GM12865 (cell line): ENCODE results near the gene C1orf167.

Source experiments
- DNase-seq: peaks from one replicate; pipeline ENCODE4 v3.0.0; 2010; ENCODE audit warnings: low read depth
- H3K4me3 ChIP-seq: 2 replicates; pipeline ENCODE4 v1.5.1; 2011; ENCODE audit warnings: mild to moderate bottlenecking, low read depth, low read length, control low read depth
- TF ChIP-seq, protein P1 (sequence below): IDR thresholded peaks from 2 replicates; pipeline ENCODE4 v1.5.1; 2011; ENCODE audit warnings: low read length, control low read depth, low read depth, inconsistent platforms; ENCODE audit not compliant: insufficient read depth; ENCODE audit errors: missing control alignments

Gene C1orf167

DNA sequence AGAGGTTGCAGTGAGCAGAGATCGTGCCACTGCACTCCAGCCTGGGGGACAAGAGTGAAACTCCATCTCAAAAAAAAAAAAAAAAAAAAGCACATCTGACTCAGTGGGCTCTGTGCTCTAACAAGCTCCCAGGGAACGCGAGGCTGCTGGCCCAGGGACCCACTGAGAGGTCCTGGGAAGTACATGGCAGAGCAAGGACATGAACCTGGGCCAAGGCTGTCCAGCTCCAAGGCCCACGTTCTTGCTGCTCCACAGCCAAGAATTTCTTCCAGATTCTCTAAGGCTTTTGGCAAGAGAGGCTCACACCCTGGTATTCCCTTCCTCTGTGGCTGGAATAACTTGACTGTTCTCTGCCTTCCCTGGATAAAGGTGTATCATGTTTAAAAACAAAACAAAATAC is 41.5 kb upstream of the C1orf167 start:
- TF ChIP-seq, protein P1, sequence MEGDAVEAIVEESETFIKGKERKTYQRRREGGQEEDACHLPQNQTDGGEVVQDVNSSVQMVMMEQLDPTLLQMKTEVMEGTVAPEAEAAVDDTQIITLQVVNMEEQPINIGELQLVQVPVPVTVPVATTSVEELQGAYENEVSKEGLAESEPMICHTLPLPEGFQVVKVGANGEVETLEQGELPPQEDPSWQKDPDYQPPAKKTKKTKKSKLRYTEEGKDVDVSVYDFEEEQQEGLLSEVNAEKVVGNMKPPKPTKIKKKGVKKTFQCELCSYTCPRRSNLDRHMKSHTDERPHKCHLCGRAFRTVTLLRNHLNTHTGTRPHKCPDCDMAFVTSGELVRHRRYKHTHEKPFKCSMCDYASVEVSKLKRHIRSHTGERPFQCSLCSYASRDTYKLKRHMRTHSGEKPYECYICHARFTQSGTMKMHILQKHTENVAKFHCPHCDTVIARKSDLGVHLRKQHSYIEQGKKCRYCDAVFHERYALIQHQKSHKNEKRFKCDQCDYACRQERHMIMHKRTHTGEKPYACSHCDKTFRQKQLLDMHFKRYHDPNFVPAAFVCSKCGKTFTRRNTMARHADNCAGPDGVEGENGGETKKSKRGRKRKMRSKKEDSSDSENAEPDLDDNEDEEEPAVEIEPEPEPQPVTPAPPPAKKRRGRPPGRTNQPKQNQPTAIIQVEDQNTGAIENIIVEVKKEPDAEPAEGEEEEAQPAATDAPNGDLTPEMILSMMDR: no peak
- no peak overlapping the region for H3K4me3 ChIP-seq
- no peak for DNase-seq

DNA sequence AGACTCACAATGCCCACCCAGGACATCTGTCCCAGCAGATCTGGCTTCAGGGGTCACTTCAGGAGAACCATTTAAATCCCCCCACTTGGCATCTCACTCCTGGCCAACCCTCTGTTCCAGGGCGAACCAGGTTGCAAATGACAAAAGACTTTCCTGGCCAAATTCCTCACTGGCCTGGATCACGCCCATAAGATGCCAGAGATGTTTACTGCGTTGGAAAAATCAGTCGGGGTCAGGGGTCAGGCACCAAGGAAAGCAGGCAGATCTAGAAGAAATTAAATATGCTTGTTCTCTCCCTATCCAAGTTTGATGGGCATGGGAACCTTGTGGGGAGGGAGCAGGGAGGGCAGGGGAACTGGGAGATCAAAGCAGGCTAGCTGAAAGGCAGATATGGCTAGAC is 40.7 kb upstream of the C1orf167 start:
- TF ChIP-seq, protein P1: no peak
- no peak for DNase-seq

DNA sequence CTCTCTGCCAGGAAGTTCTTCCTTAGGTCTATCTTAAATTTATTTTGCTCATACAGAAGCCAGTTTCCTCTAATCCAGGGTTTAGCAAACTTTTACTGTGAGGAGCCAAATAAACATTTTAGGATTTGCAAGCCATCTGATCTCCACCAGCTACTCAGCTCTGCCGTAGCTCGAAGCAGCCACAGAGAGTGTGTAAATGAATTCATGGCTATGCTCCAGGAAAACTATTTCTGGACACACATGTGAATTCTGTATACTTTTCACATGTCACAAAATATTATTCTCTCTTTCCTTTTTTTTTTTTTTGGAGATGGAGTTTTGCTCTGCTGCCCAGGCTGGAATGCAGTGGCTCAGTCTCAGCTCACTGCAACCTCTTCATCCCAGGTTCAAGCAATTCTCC is 39.5 kb upstream of the C1orf167 start:
- DNase-seq: no peak
- TF ChIP-seq, protein P1: no peak
- H3K4me3 ChIP-seq: no peak overlapping the region

More for the DNA sequence above, 40.7 kb upstream of the C1orf167 start:
- H3K4me3 ChIP-seq: no peak overlapping the region

DNA sequence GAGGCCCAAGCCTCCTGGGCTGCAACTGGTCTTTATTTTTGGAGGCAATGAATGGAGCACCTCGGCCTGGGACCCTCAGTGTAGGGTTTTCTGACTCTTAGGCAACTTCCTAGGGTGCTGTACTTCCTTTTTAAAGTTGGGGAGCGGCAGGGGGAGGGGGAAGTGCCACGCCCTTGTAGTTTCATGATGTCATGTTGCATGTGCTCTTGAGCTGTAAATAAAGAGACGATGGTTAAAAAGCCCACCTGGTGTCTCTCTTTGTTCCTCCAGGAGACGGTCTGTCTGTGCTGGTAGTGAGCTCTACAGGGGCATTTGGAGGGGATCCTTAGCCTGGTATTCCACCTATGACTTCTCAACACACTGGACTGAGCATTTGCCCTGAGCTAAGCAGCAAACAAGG is 36.4 kb upstream of the C1orf167 start:
- DNase-seq: no peak
- TF ChIP-seq, protein P1: no peak
- no peak overlapping the region for H3K4me3 ChIP-seq

DNA sequence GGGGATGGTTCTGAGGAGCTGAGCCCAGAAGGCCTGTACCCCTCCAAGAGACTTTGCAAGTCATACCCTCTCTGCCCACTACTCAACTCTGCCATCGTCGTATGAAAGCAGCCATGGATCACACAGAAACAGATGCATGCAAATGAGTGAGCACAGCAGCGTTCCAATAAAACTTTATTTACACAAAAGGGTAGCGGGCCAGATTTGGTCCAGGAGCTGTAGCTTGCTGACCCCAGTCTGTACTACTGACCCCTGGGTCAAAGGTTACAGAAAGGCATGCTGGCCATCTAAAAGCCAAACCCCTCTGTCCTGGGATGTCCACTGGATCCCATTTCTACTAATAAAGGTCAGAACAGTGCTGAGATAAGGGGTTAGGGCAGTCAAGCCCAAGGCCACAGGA is 34.9 kb upstream of the C1orf167 start:
- H3K4me3 ChIP-seq: no peak overlapping the region
- TF ChIP-seq, protein P1: no peak
- no peak for DNase-seq

DNA sequence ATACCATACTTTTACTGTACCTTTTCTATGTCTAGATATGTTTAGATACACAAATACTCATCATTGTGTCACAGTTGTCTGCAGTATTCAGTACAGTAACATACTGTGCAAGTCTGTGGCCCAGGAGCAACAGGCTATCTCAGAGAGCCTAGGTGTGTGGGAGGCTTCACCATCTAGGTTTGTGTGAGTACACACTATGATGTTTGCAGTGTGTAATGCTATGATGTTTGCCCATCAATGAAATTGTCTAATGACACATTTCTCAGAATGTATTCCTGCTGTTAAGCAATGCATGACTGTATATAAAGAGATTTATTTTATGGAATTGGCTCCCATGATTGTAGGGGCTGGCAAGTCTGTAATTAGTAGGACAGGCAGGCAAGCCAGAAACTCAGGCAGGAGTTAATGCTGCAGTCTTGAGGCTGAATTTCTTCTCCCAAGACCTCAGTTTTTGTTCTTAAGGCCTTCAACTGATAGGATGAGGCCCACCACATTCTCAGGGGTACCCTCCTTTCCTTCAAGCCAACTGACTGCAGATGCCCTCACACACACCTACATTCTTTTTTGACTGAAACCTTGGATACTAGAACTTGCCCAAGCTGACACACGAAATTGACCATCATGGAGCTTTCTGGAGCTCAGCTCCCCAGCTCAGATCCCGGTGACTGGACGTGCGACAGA is 33.7 kb upstream of the C1orf167 start:
- no peak overlapping the region for H3K4me3 ChIP-seq
- no peak for DNase-seq
- TF ChIP-seq, protein P1: no peak

DNA sequence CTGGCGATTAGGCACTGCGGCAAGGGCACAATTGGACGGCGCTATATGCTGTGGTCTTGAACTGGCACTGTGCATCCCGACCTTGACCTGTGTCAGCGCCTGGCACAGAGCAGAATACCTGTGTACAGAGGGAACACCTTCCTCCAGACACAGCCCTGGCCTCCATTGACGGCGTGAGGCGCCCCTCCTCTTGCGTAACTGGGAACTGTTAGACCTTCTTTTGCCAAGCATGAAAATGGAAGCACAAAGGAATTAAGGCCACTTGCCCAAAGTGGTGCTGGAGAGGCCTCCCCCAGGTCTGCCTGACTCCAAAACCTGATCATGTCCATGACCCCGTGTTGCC is 32.9 kb upstream of the C1orf167 start:
- DNase-seq: no peak
- no peak overlapping the region for H3K4me3 ChIP-seq
- TF ChIP-seq, protein P1: no peak
